GM12891 (cell line): ENCODE data around the gene LGALS9C.
A peak's percentile ranks its signal among the peaks of the same experiment; 100 is the strongest.
"Not testable (repeated sequence)": the region's sequence is repeated elsewhere in the genome, so short reads cannot be mapped to it uniquely, and the experiment has no call there.

Source experiments
- DNase-seq: peaks from one replicate; pipeline ENCODE4 v3.0.0; 2011; ENCODE audit warnings: low spot score; ENCODE audit not compliant: insufficient read length
- FAIRE-seq: peaks from 2 replicates; lab custom pipeline; 2011; peaks lifted over from hg19 to GRCh38; lab: Jason Lieb, UNC

The LGALS9C gene

GRCh38 chr17:18474754-18475153 is 1.8 kb upstream of the LGALS9C start:
- not testable (repeated sequence) for FAIRE-seq, DNase-seq

GRCh38 chr17:18477367-18477766 is 778 bp downstream of the LGALS9C start:
- peak; percentile 58 for FAIRE-seq
- DNase-seq: not testable (repeated sequence)

GRCh38 chr17:18478362-18478761 is 1.8 kb downstream of the LGALS9C start:
- not testable (repeated sequence) for DNase-seq, FAIRE-seq

GRCh38 chr17:18478977-18479595 is 2.5 kb downstream of the LGALS9C start:
- not testable (repeated sequence) for DNase-seq, FAIRE-seq

GRCh38 chr17:18481775-18482174 is 5.2 kb downstream of the LGALS9C start:
- not testable (repeated sequence) for DNase-seq, FAIRE-seq

GRCh38 chr17:18485936-18486464 is 9.4 kb downstream of the LGALS9C start:
- not testable (repeated sequence) for FAIRE-seq, DNase-seq

GRCh38 chr17:18487633-18488032 is 11.0 kb downstream of the LGALS9C start:
- not testable (repeated sequence) for FAIRE-seq, DNase-seq

- not testable (repeated sequence) for DNase-seq, FAIRE-seq
Measured at GRCh38 chr17:18488622-18489021, 12.0 kb downstream of the LGALS9C start.

- not testable (repeated sequence) for FAIRE-seq, DNase-seq
Measured at GRCh38 chr17:18490016-18490415, 13.4 kb downstream of the LGALS9C start.

GRCh38 chr17:18492712-18493480 is 16.3 kb downstream of the LGALS9C start:
- DNase-seq: not testable (repeated sequence)
- peak; percentile 82 for FAIRE-seq

- not testable (repeated sequence) for FAIRE-seq, DNase-seq
Measured at GRCh38 chr17:18494250-18494768, 17.7 kb downstream of the LGALS9C start.

- FAIRE-seq: not testable (repeated sequence)
Measured at GRCh38 chr17:18497044-18497443, 20.5 kb downstream of the LGALS9C start.

GRCh38 chr17:18499100-18499499 is 22.5 kb downstream of the LGALS9C start:
- not testable (repeated sequence) for DNase-seq, FAIRE-seq

More at GRCh38 chr17:18497044-18497443, 20.5 kb downstream of the LGALS9C start:
- DNase-seq: not testable (repeated sequence)

GRCh38 chr17:18499756-18500155 is 23.2 kb downstream of the LGALS9C start:
- not testable (repeated sequence) for FAIRE-seq, DNase-seq

GRCh38 chr17:18500281-18500680 is 23.7 kb downstream of the LGALS9C start:
- FAIRE-seq, DNase-seq: not testable (repeated sequence)

GRCh38 chr17:18500816-18501215 is 24.2 kb downstream of the LGALS9C start:
- not testable (repeated sequence) for DNase-seq, FAIRE-seq

- DNase-seq, FAIRE-seq: not testable (repeated sequence)
Measured at GRCh38 chr17:18503221-18503620, 26.6 kb downstream of the LGALS9C start.

- DNase-seq, FAIRE-seq: not testable (repeated sequence)
Measured at GRCh38 chr17:18507729-18508128, 31.1 kb downstream of the LGALS9C start.

GRCh38 chr17:18508667-18509066 is 32.1 kb downstream of the LGALS9C start:
- DNase-seq, FAIRE-seq: not testable (repeated sequence)

- FAIRE-seq, DNase-seq: not testable (repeated sequence)
Measured at GRCh38 chr17:18521100-18521499, 44.5 kb downstream of the LGALS9C start.
